ENCODE measurements around the gene CHMP2A.
"Not testable (repeated sequence)": the region's sequence is repeated elsewhere in the genome, so short reads cannot be mapped to it uniquely, and the experiment has no call there.

The CHMP2A gene

GRCh38 chr19:58542641-58543372, 12.1 kb downstream of the CHMP2A start:
- FAIRE-seq; DNase-seq (ENCODE audit: insufficient read length, low spot score): not testable (repeated sequence)

- DNase-seq (ENCODE audit: insufficient read length, low spot score); FAIRE-seq: not testable (repeated sequence)
Observed at GRCh38 chr19:58539169-58539559, 15.7 kb downstream of the CHMP2A start.

GRCh38 chr19:58538257-58539168, 16.4 kb downstream of the CHMP2A start:
- FAIRE-seq: no peak
- DNase-seq (ENCODE audit: insufficient read length, low spot score): no peak

- DNase-seq (ENCODE audit: insufficient read length, low spot score): no peak
- no peak for FAIRE-seq
Observed at GRCh38 chr19:58536852-58537798, 17.8 kb downstream of the CHMP2A start.

GRCh38 chr19:58535857-58536256, 19.0 kb downstream of the CHMP2A start:
- DNase-seq (ENCODE audit: insufficient read length, low spot score) (no peak), FAIRE-seq (no peak)

- DNase-seq (ENCODE audit: insufficient read length, low spot score) (no peak), FAIRE-seq (no peak)
Observed at GRCh38 chr19:58531034-58531840, 23.7 kb downstream of the CHMP2A start.

- no peak for FAIRE-seq
- no peak for DNase-seq (ENCODE audit: insufficient read length, low spot score)
Observed at GRCh38 chr19:58529405-58529804, 25.5 kb downstream of the CHMP2A start.

- FAIRE-seq (no peak), DNase-seq (ENCODE audit: insufficient read length, low spot score) (no peak)
Observed at GRCh38 chr19:58522709-58523108, 32.2 kb downstream of the CHMP2A start.

GRCh38 chr19:58521651-58522050, 33.3 kb downstream of the CHMP2A start:
- DNase-seq (ENCODE audit: insufficient read length, low spot score) (no peak), FAIRE-seq (no peak)

GRCh38 chr19:58520257-58520599, 34.7 kb downstream of the CHMP2A start:
- FAIRE-seq: no peak

GRCh38 chr19:58519355-58520256, 35.3 kb downstream of the CHMP2A start, which contains the start of gene ZBTB45:
ZBTB45 (minus strand) TSS chr19:58519810; CDS start chr19:58517673, 2,137 bp downstream.
- DNase-seq (ENCODE audit: insufficient read length, low spot score): peak; percentile 85
- FAIRE-seq: peak; percentile 86

More at GRCh38 chr19:58520257-58520599, 34.7 kb downstream of the CHMP2A start:
- no peak for DNase-seq (ENCODE audit: insufficient read length, low spot score)

GRCh38 chr19:58519087-58519354, 35.9 kb downstream of the CHMP2A start:
- DNase-seq (ENCODE audit: insufficient read length, low spot score): peak; percentile 84
- FAIRE-seq: peak; percentile 23

- no peak for FAIRE-seq
Observed at GRCh38 chr19:58518256-58519086, 36.4 kb downstream of the CHMP2A start.

GRCh38 chr19:58516964-58517833, 37.7 kb downstream of the CHMP2A start:
- DNase-seq (ENCODE audit: insufficient read length, low spot score) (no peak), FAIRE-seq (no peak)

More at GRCh38 chr19:58518256-58519086, 36.4 kb downstream of the CHMP2A start:
- DNase-seq (ENCODE audit: insufficient read length, low spot score): no peak

- DNase-seq (ENCODE audit: insufficient read length, low spot score) (no peak), FAIRE-seq (no peak)
Observed at GRCh38 chr19:58516246-58516836, 38.6 kb downstream of the CHMP2A start.

- FAIRE-seq (no peak), DNase-seq (ENCODE audit: insufficient read length, low spot score) (no peak)
Observed at GRCh38 chr19:58515259-58515658, 39.6 kb downstream of the CHMP2A start.

GRCh38 chr19:58514564-58515022, 40.3 kb downstream of the CHMP2A start:
- DNase-seq (ENCODE audit: insufficient read length, low spot score) (no peak), FAIRE-seq (no peak)

Measured in HTR-8/SVneo (cell line).